G401 (cell line): ENCODE measurements around the gene CEMP1. TPM values are rescaled to one million over a fixed set of nuclear protein-coding genes. Genes with fewer than 3 reads are reported as not detected.

Experiments
- DNase-seq: peaks from one replicate; pipeline ENCODE4 v3.0.0-alpha.2; 2015; ENCODE audit warnings: low spot score
- in situ Hi-C: cut with HindIII; loops from 2 replicates; pipeline ENCODE4 v1.10.0; 2016; ENCODE audit warnings: low sequenced_read_pairs, mixed read lengths
- total RNA-seq: library from RNA; depleted of rRNA; stranded (reverse); fragments of >200 nt; shearing (Covaris generic); gene quantifications from 2 replicates; pipeline ENCODE4 v1.2.3, GENCODE V29; 2014

CEMP1 gene
- total RNA-seq, 1 experiment from 2014 or later = 1.4 TPM

DNA sequence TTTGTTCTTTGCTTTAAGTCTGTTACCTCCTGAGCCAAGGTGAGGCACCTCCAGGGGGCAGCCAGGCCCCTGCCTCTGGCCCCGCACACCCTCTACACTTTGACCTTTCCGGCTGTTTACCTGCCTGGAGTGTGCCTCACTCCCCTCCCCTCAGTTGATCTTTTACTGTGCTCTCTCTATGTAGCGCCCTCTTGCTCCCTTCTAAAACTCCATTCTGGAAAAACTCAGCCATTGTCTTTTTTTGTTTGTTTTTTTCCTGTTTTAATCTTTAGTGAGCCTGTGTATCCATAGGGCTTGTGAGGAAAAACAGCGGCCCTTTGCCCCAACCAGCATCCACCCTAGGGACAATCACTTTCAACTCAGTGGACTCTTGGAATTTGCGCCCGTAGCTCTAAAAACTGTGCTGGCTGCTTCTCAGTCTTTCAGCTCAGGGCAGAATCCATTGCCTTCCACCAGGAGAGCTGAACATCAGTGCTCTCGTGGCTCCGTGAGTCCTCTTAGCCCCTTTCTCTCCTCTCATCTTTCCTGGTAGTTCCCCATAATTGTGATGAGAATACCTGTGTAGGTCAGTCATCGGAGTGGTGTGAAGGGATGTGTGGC is 6.8 kb downstream of the CEMP1 start:
- in situ Hi-C loops = loop anchor here (25.0 kb wide), 1 partner anchor 362 kb away; the partner anchor contains the start of gene TRAF7
- no peak for DNase-seq

DNA sequence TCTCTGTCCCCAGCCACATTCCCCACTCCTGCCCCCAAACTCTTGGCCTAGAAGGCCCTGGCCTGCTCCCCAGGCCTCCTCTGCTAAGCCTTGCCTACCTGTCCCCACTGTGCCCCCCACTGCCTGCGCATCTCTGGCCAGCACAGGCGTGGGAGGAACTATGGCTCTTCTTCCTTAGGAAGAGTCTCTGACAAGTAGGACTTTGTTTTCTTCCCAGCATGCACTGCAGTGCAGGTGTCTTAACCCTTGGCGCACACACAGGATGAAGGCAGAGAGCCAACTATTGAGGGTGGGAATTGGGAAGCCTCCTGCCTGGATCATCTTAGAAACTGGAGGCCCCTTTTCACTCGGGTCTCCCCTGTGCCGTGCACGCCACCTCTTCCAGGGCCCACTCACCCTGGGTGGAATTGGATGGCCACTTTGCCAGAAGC is 7.4 kb downstream of the CEMP1 start:
- in situ Hi-C loops = loop anchor here (25.0 kb wide), 1 partner anchor 362 kb away; the partner anchor contains the start of gene TRAF7
- DNase-seq = no peak

DNA sequence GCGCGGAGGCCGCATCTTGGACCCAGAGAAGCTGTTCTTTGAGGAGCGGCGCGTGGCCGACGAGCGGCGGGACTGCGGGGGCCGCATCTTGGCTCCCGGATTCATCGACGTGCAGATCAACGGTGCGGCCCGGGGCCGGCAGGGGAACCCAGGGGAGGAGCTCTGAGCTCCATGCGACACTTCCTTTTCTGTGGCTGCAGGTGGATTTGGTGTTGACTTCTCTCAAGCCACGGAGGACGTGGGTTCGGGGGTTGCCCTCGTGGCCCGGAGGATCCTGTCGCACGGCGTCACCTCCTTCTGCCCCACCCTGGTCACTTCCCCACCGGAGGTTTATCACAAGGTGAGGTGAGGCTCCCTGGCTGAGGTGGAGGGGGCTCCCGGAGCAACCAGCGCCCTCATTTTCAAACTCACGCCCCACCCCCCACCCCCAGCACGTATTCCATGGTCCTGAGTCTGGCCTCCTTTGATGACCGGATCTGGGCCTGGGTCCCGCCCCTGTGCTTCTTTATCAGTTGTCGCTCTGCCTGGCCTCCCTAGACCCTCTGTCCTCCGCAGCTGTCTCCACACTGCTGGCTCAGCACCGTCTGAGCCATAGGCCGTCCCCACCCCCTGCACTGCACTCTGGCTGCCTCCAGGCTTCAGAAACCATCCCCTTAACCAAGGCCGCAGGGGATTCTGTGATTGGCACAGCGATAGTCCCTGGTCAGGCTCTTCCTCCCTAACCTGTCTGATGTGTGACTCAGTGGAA is 10.2 kb downstream of the CEMP1 start:
- in situ Hi-C loops = loop anchor here (25.0 kb wide), 1 partner anchor 359 kb away; the partner anchor contains the start of gene TRAF7
- no peak for DNase-seq

DNA sequence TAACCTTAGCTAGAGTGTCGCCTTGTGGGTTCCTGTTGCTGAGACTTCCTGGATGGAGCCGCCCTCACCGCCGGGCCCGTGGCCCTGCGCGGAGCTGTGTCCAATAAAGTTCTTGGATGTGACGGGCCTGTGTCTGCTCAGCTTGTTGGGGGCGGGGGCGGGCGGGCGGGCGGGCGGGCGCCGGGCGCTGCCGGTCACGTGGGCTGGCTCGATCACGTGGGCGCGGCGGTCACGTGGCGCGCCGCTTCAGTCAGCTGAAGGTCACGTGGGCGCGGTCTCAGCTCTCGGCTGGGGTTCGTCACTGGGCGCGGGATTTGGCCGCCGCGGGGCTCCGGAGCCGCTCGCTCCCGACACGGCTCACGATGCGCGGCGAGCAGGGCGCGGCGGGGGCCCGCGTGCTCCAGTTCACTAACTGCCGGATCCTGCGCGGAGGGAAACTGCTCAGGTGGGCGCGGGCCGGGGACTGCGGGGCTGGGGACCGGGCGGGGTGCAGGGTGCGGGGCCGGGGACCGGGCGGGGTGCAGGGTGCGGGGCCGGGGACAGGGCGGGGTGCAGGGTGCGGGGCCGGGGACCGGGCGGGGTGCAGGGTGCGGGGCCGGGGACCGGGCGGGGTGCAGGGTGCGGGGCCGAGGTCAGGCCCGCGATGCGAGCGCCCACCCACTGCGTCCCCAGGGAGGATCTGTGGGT is 11.0 kb downstream of the CEMP1 start, which contains the start of gene AMDHD2:
AMDHD2 (plus strand) TSS at position 275 of the 687 bp plus-strand sequence; CDS start at position 363, 88 bp downstream.
- peak; percentile 80 for DNase-seq
- in situ Hi-C loops = loop anchor here (25.0 kb wide), 1 partner anchor 358 kb away; the partner anchor contains the start of gene TRAF7

DNA sequence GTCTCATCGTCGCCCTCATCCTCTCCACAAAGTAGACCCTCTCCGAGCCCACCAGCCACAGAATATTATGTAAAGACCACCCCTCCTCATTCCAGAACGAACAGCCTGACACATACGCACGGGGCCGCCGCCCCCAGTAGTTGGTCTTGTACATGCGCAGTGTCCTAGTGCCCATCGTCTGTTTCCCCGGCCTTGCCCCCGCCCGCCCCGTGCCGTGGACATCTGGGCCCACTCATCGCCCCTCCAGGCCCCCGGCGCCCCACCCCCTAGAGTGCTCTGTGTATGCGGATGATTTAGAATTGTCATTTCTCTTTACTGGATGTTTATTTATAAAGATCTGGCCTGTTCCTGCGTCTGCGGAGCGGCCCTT is 11.5 kb downstream of the CEMP1 start:
- in situ Hi-C loops = loop anchor here (25.0 kb wide), 1 partner anchor 357 kb away; the partner anchor contains the start of gene TRAF7
- no peak for DNase-seq

DNA sequence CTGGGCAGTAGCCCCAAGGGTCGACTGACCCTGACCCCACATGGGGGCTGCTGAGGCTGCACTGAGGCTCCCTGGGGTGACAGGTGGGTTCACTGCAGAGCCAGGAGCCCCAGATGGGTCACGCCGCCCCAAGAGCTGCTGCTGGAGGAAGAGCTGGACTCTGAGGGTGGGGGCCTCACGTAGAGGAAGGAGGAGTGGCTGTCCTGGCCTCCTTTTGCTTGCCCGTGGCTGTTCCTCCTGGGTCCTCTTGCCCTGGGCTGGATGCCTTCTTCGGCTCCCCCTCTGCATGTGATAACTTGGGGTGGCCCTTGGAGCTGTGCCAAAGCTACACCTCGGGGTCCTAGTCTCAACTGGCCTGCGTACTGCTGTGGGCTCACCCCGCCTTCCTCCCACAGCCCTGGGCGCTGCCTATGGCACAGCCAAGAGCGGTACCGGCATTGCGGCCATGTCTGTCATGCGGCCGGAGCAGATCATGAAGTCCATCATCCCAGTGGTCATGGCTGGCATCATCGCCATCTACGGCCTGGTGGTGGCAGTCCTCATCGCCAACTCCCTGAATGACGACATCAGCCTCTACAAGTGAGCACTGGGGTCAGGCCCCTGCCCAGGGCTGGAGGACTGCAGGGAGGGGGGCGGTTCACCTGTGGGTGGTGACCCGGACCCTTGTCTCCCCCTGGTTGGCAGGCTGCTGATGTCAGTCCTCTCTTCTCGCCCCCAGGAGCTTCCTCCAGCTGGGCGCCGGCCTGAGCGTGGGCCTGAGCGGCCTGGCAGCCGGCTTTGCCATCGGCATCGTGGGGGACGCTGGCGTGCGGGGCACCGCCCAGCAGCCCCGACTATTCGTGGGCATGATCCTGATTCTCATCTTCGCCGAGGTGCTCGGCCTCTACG is 12.1 kb downstream of the CEMP1 start:
- in situ Hi-C loops = loop anchor here (25.0 kb wide), 1 partner anchor 357 kb away; the partner anchor contains the start of gene TRAF7
- no peak for DNase-seq

DNA sequence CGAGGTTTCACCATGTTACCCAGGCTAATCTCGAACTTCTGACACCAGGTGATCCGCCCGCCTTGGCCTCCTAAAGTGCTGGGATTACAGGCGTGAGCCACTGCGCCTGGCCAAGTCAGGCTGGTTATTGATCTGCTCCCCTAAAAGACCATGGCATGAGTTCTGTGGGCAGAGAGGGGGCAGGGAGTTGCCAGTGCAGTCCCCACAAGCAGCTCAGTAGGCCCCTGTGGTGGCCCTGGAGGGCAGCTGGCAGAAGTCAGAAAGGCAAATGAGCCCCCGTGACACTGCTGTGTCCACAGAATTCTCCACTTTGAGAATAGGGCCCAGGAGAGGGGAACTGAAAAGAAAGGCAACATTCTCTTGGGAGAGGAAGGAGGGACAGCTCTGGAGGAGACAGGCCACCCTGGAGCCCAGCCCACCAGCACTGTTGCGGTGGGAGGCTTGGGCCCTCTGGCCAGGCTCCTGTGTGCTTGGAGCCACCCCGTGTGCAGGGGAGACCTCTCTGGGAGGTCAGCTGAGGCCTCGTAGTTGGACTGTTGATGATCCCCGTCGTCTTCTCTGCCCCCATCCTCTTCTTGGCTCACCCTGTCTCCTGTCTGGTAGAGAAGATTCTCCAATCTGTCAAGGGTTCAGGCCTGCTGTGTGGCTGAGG is 13.1 kb downstream of the CEMP1 start:
- DNase-seq = no peak
- in situ Hi-C loops = loop anchor here (25.0 kb wide), 1 partner anchor 356 kb away; the partner anchor contains the start of gene TRAF7

DNA sequence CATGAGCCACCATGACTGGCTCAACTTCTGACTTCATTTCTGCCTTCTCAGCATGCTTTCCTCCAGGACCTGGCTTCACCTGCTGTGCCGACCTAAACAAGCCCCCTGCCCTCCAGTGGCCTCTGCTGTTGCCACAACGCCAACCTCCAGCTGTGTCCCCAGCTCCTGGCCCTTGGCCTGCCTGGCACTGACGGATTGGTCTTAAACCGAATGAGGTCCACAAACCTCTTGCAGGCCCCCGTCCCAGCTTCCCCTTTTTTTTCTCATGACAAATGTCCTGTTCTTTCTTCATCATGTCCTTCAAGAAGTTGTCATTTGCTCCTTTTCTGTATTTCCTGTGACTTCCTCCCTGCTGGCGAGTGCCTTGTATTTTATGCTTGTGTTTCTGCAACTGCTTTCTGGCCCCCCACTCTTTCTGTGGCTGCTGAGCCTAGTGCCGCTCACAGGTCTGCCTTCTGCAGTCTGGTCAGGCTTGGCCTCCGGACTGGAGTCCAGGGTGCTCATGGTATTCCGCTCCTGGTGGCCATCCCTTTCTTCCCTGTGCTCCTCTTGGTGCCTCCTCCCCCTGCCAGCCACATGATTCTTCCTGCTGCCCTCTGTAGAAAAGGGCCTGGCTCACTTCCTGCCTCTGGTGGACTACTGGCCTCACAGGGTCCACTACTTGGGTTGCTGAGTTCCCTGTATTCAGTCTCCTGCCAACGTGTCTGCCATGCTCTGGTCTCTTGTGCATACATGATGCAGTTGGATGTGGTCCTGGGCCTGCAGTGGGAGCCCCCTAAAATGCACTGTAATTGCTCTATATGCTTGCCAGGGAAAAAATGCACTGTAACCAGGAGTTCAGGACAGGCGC is 14.6 kb downstream of the CEMP1 start:
- in situ Hi-C loops = loop anchor here (25.0 kb wide), 1 partner anchor 354 kb away; the partner anchor contains the start of gene TRAF7
- DNase-seq = no peak

DNA sequence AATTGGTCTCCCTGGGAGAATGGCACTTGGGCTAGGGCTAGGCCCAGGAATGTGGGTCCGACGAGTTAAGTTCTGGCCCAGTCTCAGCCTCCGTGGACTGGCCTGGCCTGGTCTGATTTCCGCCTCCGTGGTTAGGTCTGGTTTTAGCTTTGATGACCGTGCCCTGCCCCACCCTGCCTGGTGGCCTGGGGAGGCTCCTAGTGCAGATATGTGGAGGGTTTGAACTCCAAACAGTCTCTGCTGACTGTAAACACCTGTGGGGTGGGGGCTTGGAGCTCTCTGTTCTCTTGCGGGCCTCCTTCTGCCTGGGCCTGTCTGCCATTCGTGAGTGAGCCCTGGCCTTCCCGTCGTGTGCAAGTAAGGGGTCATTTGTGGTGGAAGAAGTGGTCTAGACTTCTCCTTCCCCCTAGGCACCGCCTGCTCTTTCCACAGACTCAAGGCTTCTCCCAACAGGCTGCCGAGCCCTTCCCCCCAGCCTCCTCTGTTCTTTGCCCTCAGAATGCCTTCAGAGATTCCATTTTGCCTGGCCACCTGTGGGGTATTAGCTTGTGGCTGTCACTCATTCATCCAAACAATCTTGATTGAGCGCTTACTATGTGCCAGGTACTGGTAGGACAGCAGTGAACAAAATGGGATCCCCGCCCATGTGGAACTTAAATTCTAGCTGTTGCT is 15.9 kb downstream of the CEMP1 start:
- in situ Hi-C loops = loop anchor here (25.0 kb wide), 1 partner anchor 353 kb away; the partner anchor contains the start of gene TRAF7
- DNase-seq = no peak

DNA sequence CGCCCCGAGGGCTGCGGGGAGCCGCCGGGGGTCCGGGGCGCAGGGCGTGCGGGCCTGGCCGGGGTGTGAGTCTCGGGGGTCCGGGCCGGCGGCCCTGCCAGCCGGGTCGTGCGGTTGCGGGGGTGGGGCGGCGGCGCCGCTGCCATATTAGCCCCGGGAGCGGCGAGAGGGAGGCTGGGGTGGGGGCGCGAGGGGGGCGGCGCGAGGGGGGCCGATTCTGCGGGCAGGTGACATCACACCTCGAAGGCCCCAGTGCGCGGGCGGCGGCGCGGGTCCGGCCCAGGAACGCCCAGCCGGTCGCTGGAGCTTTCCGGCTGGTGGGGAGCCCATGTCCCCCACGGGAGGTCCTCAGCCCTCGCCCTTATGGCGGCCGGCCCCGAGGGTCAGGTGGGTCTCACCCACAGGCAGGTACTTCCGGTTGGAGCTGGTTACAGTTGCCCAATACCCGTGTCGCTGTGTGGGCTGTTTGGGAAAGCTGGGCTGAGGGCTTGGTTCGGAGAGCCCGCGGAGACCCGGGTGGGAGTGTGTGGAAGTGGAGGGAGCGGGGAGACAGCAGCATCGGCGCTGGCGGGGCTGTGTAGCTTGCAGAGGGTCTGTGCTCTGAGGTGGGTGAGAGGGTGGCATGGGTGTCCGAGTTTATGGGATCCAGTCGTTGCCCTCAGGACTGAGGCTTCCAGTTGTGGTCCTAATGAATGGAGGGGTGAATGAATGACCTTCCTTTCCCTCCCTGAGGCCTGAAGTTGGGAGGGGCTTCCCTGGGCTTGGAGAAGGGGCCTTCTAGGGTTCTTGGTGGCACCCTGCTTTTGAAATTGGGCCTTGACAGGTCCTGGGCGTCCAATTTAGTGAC is 16.7 kb downstream of the CEMP1 start:
- no peak for DNase-seq
- in situ Hi-C loops = loop anchor here (25.0 kb wide), 1 partner anchor 352 kb away; the partner anchor contains the start of gene TRAF7

DNA sequence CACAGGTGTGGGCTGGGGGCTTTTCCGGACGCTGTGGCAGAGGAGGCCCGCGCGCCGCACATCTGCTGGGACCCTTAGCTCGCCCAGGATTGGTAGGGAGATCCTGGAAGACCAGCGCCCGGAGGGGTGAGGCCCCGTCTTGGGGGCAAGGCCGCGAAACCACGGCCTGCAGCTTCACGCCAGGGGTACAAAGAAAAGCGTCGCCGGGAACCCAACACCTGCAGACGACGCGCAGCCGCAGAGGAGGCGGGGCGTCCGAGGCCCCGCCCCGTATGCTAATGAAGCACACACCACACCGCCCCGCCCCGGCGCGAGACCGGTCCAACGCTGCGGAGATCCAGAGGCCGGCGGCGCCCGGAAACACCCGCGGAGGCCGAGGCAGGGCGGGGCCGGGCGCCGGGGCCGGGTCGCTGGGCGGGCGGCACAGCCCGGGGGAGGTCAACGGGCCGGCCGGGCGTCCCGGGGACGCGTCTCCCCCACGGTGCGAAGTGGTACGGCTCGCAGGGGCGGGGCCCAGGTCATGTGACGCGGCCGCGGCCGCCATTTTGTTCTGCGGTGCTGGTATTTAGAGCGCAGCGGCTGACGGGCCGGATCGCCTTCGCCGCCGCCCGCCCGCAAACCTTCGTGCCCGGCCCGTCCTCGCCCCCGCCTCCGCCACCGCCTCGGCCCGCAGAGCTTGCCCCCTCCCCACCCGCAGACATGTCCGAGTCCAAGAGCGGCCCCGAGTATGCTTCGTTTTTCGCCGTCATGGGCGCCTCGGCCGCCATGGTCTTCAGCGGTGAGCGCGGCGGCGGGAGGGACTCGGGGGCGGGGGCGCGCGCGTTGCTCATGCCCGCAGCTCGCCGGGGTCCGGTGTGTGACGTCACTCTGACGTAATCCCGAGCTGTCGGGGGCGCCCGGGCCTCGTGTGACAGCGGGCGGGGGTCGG is 17.5 kb downstream of the CEMP1 start, which contains the start of gene ATP6V0C:
ATP6V0C (plus strand) TSS at position 548 of the 928 bp plus-strand sequence; CDS start at position 700, 152 bp downstream.
- in situ Hi-C loops = loop anchor here (25.0 kb wide), 1 partner anchor 351 kb away; the partner anchor contains the start of gene TRAF7
- DNase-seq = peak; percentile 90

DNA sequence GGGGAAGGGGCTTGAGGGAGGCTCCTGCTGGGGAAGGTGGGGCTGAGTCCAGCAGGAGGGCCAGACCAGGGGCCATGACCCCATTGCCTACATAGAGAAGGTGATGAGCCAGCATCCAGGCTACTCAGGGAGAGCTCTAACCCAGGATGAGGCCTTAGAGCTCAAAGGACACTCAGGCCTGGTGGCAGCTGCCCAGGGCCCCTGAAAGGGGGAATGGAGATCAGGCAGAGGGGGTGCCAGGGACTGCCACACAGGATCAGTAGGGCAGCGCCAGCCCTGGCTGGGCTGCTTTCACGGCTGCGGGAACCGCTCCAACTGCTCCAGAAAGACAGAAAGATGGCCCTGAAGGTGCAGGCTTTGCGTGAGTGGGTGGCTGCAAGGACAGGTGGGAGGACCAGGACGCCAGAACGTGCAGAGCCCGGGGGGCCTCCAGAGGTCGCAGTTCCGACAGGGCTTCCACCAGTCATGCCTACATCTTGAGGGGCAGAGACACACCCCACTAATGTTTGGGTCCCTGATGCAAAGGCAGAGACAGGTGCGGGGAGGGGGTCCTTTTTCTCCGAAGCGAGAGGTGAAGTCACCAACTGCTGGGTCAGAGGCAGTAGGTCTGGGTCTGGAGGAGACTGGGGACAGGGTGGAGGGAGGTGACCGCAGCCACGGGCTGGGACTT is 18.3 kb downstream of the CEMP1 start:
- peak; percentile 50 for DNase-seq

DNA sequence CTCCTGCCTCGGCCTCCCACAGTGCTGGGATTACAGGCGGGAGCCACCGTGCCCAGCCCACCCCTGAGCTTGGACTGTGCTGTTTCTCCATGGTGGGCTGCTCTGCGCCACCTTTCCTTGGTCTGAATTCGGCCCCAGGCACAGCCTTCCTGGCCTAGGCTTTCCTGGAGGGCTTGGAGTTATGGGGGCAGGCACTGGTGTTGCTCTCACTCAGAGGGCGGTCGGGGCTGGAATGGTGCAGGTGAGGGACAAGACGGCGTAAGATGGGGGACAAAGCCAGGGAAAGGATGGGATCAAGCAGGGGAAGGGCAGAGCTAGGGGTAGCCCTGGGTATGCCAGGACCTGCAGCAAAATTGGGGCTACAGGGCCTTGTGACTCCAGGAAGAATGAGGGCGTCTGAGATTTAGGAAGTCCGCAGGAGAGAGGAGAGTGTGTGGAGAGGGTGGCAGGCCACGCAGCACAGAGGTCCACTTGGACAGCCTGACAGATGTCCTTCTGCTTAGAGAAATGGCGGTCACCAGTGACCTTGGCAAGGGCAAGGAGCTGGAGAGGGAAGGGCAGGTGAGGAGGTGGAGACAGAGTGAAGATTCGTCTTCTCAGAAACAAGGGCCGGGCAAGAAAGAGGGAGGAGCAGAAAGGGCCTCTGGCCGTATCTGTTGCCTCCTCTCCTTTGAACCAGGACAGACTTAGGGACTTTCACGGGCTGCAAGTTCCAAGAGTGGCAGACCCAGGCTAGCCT is 19.0 kb downstream of the CEMP1 start:
- in situ Hi-C loops = loop anchor here (25.0 kb wide), 1 partner anchor 350 kb away; the partner anchor contains the start of gene TRAF7
- DNase-seq = no peak

More for the DNA sequence above, 18.3 kb downstream of the CEMP1 start:
- in situ Hi-C loops = loop anchor here (25.0 kb wide), 1 partner anchor 351 kb away; the partner anchor contains the start of gene TRAF7
